Measurements from ENCODE around the gene RASAL2.
A peak's percentile ranks its signal among the peaks of the same experiment; 100 is the strongest.

RASAL2 gene

GRCh38 chr1:178458203-178458602 lies 364.3 kb downstream of the RASAL2 start:
- DNase-seq (ENCODE audit: low spot score) = no peak

DNA sequence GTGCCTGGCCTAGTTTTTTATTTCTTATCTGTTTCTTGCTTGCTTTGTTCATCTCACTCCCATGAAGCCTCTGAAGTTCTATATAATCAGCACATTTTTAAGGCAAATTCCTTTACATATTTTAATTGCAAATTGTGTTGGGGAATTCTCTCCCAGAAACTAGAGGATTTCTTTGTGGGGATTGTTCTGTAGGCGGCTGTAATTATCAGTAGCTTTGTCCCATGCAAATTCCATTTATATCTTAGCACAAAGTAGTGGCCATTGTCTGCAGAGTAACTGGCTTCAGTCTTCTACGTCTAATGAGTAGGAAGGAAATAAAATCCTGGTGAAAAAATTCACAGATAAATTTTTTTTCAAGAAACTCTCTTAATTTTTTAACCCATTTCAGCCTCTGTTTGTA lies 367.2 kb downstream of the RASAL2 start:
- no peak for DNase-seq (ENCODE audit: low spot score)

GRCh38 chr1:178461701-178462100 lies 367.8 kb downstream of the RASAL2 start:
- no peak for DNase-seq (ENCODE audit: low spot score)

GRCh38 chr1:178464141-178464540 lies 370.2 kb downstream of the RASAL2 start:
- DNase-seq (ENCODE audit: low spot score) = no peak

GRCh38 chr1:178464566-178464965 lies 370.7 kb downstream of the RASAL2 start:
- no peak for DNase-seq (ENCODE audit: low spot score)

GRCh38 chr1:178465011-178465410 lies 371.1 kb downstream of the RASAL2 start:
- DNase-seq (ENCODE audit: low spot score) = no peak

- no peak for DNase-seq (ENCODE audit: low spot score)
These were observed 373.9 kb downstream of the RASAL2 start for GRCh38 chr1:178467837-178468236.

GRCh38 chr1:178470411-178470960 lies 376.6 kb downstream of the RASAL2 start:
- peak; percentile 52 for DNase-seq (ENCODE audit: low spot score)

- no peak for DNase-seq (ENCODE audit: low spot score)
These were observed 378.6 kb downstream of the RASAL2 start for GRCh38 chr1:178472531-178472930.

GRCh38 chr1:178477373-178477772 lies 383.5 kb downstream of the RASAL2 start:
- no peak for DNase-seq (ENCODE audit: low spot score)

GRCh38 chr1:178477841-178478240 lies 383.9 kb downstream of the RASAL2 start:
- no peak for DNase-seq (ENCODE audit: low spot score)

- no peak for DNase-seq (ENCODE audit: low spot score)
These were observed 389.5 kb downstream of the RASAL2 start for GRCh38 chr1:178483251-178483957.

DNA sequence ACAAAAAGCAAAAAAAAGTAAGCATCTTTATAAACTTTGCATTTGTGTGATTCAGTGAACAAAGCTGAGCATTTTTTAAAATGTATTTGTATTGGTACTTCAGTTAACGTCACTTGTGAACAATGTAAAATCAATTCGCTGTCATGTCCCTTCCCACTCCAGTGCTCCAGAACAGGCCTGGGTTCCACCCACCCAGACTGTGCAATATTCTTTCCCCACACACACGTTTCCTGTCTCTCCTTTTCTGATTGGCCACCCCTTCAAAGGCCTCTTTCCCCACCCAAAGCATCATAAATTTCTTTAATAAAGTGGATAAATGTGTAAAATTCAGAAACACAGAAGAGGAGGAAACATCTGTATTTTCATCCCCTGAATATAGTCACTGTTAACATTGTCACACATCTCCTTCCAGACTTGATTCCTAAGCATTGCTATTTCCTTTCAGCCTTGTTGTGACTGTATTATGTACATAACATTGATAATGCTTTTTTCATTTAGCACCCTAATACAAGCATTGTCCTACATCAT lies 390.9 kb downstream of the RASAL2 start:
- DNase-seq (ENCODE audit: low spot score) = no peak

DNA sequence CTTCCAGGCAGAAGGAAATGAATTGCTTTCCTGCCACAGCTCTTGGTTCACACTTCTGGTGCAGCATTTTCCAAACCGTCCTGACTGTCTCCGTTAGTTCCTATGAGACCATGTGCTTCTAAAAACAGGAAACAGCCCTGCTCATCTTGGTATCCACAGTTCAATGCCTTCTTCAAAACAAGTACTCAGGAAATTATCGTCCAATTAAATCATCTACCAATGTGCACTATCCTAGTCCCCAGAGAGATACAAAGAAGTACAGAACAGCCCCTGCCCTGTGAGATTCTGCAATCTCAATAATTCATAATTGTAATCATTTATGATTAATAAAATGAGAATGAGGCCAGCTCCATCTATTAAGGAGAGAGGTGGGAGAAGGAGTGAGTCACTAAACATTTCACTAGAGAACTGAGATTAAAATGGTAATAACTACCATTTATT lies 391.7 kb downstream of the RASAL2 start:
- DNase-seq (ENCODE audit: low spot score) = no peak

- DNase-seq (ENCODE audit: low spot score) = no peak
These were observed 392.5 kb downstream of the RASAL2 start for GRCh38 chr1:178486100-178487069.

DNA sequence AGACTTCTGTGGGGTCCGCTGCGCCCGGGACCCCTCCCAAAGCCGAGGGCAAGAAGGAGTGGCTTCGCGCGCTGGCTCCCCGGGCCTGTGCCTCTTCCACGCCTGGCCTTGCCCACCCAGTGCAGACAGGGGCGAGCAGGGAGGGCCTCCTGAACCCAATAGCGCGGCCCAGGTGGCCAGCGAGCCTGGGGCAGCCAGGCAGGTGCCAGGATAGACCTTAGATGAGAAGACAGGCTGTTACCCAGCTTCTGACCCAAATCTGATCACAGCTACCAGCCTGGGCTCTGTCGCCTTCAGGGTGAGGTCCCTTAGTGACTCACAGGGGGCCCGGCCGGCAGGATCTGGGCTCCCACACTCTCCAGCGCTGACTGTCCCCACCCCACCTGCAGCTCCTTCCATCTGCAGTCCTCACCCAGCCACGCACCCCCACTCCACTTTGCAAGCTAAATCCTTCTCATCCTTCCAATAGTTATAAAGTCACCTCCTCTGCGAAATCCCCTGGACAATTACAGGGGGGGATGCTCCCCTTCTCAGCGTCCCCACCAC lies 393.2 kb downstream of the RASAL2 start:
- no peak for DNase-seq (ENCODE audit: low spot score)

- no peak for DNase-seq (ENCODE audit: low spot score)
These were observed 394.5 kb downstream of the RASAL2 start for GRCh38 chr1:178488393-178488792.

DNA sequence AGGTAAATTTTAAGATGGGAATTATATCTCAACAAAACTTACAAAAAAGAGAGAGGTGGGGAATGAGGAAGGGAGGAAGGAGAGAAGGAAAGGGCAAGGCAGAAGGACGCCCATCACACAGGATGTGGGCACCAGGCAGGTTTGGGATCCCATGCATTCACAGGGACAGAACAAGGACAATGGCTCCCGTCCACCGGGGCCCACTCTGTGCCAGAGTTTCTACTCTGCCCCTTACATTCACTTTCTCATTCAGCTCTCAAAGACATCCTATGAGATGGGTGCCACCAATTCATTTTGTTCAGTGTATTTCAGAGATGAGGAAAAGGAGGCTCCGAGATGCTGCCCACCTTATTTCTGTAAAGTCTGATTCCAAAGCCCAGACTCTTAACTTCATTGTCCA lies 395.5 kb downstream of the RASAL2 start:
- no peak for DNase-seq (ENCODE audit: low spot score)

DNA sequence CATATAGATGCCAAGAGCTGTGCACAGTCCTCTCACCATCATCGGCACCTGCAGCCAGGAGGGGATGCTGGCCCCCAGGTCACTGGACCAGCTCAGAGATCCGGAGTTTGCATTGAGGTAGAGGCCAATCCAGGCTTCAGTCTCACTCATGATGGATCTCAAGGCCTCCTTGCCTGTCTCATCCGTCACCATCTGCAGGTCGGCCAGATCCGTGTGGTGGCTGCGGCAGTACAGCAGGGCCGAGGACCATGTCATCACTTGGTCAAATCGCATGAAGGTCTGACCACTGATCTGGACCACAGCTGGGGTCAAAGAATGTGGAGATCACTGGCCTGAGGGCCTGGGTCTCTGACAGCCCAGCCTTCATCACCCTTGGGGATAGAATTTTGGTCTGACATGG lies 396.2 kb downstream of the RASAL2 start:
- DNase-seq (ENCODE audit: low spot score) = no peak

DNA sequence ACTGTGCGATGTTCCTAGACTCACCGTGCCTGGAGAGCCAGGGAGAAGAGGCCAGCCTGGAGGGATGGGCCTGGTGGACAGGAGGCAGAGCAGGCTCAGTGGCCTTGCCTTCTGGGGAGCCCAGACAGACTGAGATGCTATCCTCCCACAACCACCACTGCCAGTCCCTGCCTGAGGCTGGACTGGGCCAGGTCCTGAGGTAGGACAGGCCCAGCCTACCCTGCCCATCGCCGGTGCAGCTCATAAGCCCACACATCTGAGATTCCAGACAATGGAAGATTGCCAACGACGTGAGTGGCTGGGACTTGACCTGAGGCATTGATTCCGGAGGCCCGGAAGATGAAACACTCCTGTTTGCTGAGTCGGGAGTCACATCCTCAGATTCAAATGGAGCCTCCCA lies 397.1 kb downstream of the RASAL2 start:
- DNase-seq (ENCODE audit: low spot score) = no peak

GRCh38 chr1:178491721-178492120 lies 397.8 kb downstream of the RASAL2 start:
- no peak for DNase-seq (ENCODE audit: low spot score)

DNA sequence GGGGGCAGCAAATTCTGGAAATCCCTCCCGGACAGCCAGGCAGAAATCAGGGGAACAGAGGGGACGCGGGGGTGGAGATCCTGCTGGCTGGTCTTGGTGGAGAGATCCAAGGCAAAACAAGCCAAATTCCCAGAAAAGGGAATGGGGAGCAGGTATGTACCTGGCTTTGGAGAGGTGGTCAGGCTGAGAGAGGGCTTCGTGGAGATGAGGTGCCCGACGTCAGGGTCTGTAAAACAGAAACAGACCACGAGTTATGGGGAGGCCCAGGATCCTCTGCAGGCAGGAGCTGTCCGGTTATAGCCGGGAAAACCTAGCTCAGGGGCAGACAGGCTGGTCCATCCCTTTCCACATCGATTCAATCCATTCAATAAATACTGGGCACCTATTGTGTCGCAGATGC lies 398.4 kb downstream of the RASAL2 start:
- no peak for DNase-seq (ENCODE audit: low spot score)
